ENCODE measurements around the gene SPEF2.

SPEF2 gene, protein sequence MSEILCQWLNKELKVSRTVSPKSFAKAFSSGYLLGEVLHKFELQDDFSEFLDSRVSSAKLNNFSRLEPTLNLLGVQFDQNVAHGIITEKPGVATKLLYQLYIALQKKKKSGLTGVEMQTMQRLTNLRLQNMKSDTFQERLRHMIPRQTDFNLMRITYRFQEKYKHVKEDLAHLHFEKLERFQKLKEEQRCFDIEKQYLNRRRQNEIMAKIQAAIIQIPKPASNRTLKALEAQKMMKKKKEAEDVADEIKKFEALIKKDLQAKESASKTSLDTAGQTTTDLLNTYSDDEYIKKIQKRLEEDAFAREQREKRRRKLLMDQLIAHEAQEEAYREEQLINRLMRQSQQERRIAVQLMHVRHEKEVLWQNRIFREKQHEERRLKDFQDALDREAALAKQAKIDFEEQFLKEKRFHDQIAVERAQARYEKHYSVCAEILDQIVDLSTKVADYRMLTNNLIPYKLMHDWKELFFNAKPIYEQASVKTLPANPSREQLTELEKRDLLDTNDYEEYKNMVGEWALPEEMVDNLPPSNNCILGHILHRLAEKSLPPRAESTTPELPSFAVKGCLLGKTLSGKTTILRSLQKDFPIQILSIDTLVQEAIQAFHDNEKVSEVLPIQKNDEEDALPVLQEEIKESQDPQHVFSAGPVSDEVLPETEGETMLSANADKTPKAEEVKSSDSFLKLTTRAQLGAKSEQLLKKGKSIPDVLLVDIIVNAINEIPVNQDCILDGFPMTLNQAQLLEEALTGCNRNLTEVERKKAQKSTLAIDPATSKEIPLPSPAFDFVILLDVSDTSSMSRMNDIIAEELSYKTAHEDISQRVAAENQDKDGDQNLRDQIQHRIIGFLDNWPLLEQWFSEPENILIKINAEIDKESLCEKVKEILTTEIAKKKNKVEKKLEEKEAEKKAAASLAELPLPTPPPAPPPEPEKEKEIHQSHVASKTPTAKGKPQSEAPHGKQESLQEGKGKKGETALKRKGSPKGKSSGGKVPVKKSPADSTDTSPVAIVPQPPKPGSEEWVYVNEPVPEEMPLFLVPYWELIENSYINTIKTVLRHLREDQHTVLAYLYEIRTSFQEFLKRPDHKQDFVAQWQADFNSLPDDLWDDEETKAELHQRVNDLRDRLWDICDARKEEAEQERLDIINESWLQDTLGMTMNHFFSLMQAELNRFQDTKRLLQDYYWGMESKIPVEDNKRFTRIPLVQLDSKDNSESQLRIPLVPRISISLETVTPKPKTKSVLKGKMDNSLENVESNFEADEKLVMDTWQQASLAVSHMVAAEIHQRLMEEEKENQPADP (N-terminal part only)

GRCh38 chr5:35617435-35618303, at the start of gene SPEF2:
Gene SPEF2 (plus strand): TSS chr5:35617863. CDS start chr5:35617998, 135 bp downstream.
- DNase-seq (ENCODE audit: low spot score), result peak; percentile 24

DNA sequence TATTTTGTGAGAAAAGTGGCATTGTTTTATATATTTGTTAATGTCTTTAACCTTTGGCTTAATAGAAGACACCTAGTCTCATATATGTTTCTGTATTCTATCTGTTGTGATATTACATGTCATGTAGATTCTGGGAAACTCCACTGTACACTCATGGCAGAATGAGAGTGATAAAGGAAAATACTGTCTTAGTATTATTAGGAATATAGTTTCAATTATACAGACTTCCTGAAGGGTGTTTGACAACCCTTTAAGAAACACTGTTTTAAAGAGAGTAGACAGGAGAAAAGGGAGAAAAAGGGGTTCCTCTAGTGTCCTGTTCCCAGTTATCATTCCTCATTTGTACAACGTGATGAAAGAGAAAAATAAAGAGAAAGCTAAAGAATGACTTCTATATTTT, 42.1 kb upstream of the SPEF2 start:
- DNase-seq (ENCODE audit: low spot score), result no peak

DNA sequence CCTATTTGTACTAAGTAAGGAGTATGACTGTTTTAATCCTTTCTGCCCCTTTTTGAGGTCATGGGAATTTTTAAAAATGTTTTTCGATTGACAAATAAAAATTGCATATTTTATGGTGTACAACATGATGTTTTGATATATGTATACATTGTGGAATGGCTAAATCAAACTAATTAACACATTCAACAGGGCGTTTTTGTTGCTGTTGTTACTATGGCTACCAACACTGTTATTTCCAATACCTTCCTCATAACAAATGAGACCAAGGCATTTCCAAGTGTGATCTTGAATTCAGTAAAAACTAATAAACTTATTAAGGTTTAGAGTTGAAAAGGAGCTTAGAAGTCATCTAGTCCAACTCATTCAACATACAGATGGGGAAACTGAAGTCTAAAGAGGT, 30.2 kb upstream of the SPEF2 start:
- no peak for DNase-seq (ENCODE audit: low spot score)

DNA sequence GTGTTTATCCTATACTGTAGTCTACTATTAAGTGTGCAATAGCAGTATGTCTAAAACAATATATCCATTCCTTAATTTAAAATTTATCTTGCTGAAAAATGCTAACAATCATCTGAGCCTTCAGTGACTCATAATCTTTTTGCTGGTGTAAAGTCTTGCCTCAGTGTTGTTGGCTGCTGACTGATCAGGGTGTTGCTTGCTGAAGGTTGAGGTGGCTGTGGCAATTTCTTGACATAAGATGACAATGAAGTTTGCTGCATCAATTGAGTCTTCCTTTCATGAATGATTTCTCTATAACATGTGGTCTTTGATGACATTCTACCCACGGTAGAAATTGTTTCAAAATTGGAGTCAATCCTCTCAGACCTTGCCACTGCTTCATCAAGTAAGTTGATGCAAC, 24.3 kb upstream of the SPEF2 start:
- no peak for DNase-seq (ENCODE audit: low spot score)

- no peak for DNase-seq (ENCODE audit: low spot score)
Observed at GRCh38 chr5:35598707-35599370, 18.8 kb upstream of the SPEF2 start.

DNA sequence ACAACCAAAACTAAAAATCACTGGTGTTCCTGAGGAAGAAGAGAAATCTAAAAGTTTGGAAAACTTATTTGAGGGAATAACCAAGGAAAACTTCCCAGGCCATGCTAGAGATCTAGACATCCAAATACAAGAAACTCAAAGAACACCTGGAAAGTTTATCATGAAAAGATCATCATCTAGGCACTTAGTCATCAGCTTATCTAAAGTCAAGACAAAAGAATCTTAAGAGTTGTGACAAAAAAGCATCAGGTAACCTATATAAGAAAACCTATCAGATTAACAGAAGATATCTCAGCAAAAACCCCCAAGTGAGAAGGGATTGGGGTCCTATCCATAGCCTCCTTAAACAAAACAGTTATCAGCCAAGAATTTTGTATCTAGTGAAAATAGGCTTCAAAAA, 17.1 kb upstream of the SPEF2 start:
- no peak for DNase-seq (ENCODE audit: low spot score)

GRCh38 chr5:35608881-35609779, 8.5 kb upstream of the SPEF2 start:
- DNase-seq (ENCODE audit: low spot score), result no peak

DNA sequence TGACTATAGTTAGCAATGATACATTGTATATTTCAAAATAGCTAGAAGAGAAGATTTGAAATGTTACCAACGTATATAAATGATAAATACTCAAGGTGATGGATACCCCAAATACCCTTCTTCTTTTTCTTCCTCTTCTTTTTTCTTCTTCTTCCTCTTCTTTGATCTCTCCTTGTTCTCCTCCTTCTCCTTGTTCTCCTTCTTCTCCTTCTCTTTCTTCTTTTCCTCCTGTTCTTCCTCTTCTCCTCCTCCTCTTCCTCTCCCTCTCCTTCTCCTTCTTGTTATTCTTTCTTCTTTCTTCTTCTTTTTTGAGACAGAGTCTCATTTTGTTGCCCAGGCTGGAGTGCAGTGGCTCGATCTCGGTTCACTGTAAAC, 616 bp upstream of the SPEF2 start:
- no peak for DNase-seq (ENCODE audit: low spot score)

GRCh38 chr5:35618304-35618636, 607 bp downstream of the SPEF2 start:
- no peak for DNase-seq (ENCODE audit: low spot score)

GRCh38 chr5:35618781-35619180, 1.1 kb downstream of the SPEF2 start:
- DNase-seq (ENCODE audit: low spot score), result no peak

- DNase-seq (ENCODE audit: low spot score), result no peak
Observed at GRCh38 chr5:35622974-35623373, 5.3 kb downstream of the SPEF2 start.

GRCh38 chr5:35623991-35624390, 6.3 kb downstream of the SPEF2 start:
- DNase-seq (ENCODE audit: low spot score), result no peak

DNA sequence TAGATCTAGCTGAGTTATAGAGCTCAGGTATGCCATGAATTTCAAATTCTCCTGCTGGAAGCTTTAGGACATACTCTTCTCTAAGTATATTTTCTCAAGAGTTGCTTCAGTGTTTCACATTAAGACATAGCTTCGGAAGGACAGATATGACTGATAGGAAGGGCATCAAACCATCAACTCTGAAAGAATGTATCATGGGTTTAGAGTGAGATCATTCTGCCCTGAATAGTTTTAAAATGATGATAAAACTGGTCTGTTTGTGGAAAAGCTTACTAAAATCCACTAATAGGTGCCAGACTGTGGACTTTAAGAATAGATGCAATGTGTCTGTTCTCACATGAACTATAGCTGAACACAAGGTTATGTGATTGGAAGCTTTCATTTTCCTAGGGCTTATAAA, 8.4 kb downstream of the SPEF2 start:
- DNase-seq (ENCODE audit: low spot score), result no peak

DNA sequence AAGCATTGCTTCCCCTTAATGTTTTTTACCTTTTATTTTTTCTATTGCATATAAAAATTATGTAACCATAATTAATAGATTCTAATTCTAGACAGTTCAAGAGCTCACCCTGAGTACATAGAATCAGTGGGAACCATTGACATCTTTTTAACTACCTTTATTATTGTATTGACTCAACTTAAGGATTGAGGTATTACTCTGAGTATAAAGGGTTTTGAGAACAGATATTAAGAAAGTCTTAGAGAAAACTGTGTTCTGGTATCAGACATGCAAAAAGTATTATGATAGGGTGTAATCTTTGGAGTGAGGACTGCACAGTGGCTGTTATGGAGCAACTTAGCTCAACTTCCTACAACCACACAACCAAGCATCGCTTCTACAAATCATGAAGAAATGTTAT, 8.9 kb downstream of the SPEF2 start:
- no peak for DNase-seq (ENCODE audit: low spot score)

GRCh38 chr5:35634326-35634725, 16.7 kb downstream of the SPEF2 start:
- DNase-seq (ENCODE audit: low spot score), result no peak

DNA sequence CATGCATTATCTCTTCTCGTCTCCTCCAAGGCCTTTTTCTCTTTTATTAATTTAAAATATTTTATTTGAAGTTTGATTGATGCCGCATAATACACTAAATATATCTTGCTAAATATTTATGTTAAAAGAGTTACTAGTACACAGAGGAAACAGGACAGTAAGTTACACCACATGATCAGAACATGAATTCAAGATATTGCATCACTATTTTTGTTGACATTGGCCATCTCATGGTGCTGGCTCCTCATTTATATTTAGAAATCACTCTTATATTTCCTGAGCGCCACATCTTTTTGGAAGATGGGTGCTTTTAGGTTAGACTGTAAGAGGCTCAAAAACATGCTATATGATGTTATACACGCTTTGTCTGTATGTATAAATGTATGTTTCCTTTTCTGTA, 23.0 kb downstream of the SPEF2 start:
- DNase-seq (ENCODE audit: low spot score), result no peak

- no peak for DNase-seq (ENCODE audit: low spot score)
Observed at GRCh38 chr5:35644543-35644942, 26.9 kb downstream of the SPEF2 start.

GRCh38 chr5:35647128-35647527, 29.5 kb downstream of the SPEF2 start:
- DNase-seq (ENCODE audit: low spot score), result no peak

DNA sequence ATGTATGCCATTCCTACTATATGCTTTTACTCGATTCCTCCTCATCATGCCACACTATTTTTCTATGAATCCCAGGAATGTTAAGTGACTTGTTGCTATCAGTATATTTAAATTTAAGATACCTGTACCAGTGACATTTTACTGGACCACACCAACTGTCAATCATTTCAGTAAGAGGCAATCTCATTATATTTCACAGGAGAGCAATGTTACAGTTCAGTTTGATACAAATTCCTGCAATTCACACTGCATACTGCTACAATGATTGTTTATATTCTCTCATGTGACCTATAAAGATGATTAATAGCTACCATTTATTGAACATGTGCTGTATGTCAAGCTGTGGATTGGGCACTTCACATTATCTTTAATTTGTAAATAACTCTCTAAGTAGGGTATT, 30.0 kb downstream of the SPEF2 start:
- DNase-seq (ENCODE audit: low spot score), result no peak

All from germinal center (tissue), 1 donor.